HepG2 (cell line): Measurements from ENCODE around the gene ATP6V1F. TPM values are rescaled to one million over a fixed set of nuclear protein-coding genes. Genes with fewer than 3 reads are reported as not detected.
A peak's percentile ranks its signal among the peaks of the same experiment; 100 is the strongest.

ENCODE experiments used
- ATAC-seq: fragments of 200-7000 bp; cut with Tn5 transposase; 3 replicates; pipeline ENCODE4 v1.9.1; 2020; ENCODE audit warnings: mild to moderate bottlenecking, moderate library complexity
- BruUV-seq: library from RNA; stranded (reverse); fragments of 400-500 nt; replicated peaks from 2 replicates; lab custom pipeline; 2021; lab: Mats Ljungman, UMichigan
- CTCF ChIA-PET: fragments of 300-600 bp; formaldehyde crosslinking; extraction: SDS; loops from one replicate; lab custom pipeline; 2021; ENCODE audit warnings: low total read pairs, inconsistent platforms, low intra/inter-chr PET ratio; lab: Yijun Ruan, JAX
- POLR2A ChIA-PET: fragments of 350-600 bp; sonication (Branson Sonifier 250); formaldehyde crosslinking; loops from one replicate; lab custom pipeline; 2020; ENCODE audit warnings: antibody characterized with exemption, inconsistent platforms; lab: Yijun Ruan, JAX
- DNase-seq: peaks from one replicate; pipeline ENCODE4 v3.0.0-alpha.2; 2015; ENCODE audit warnings: low spot score
- FAIRE-seq: peaks from 3 replicates; lab custom pipeline; 2011; peaks lifted over from hg19 to GRCh38; lab: Jason Lieb, UNC
- H2AFZ ChIP-seq: one replicate; pipeline ENCODE4 v1.6.1; 2011; ENCODE audit warnings: low read length, inconsistent platforms
- H3K27ac ChIP-seq: fragments of 300-600 bp; 3 replicates; pipeline ENCODE4 v1.8.0; 2011; ENCODE audit warnings: mixed run types, mild to moderate bottlenecking, mixed read lengths, low read length, inconsistent platforms; ENCODE audit not compliant: insufficient read depth; ENCODE audit errors: extremely low read length
- H3K27me3 ChIP-seq, 2 experiments: fragments of 200-600 bp in 1 of 2; 2 replicates in 1 of 2; 3 replicates in 1 of 2; pipeline versions ENCODE4 v1.6.0 to v1.8.0; 2011; ENCODE audit warnings: low read length in 2 of 2, mild to moderate bottlenecking in 2 of 2, moderate library complexity in 2 of 2, inconsistent platforms in 1 of 2; ENCODE audit not compliant: insufficient read depth in 2 of 2, control insufficient read depth in 1 of 2
- H3K36me3 ChIP-seq, 2 experiments: fragments of 200-600 bp in 1 of 2; replicated peaks in 1 of 2; 2 replicates in 1 of 2; 3 replicates in 1 of 2; pipeline versions ENCODE4 v1.5.1 to v1.8.0; 2011; ENCODE audit warnings: low read length in 2 of 2, inconsistent platforms in 1 of 2; ENCODE audit not compliant: insufficient read depth in 2 of 2, control insufficient read depth in 1 of 2
- H3K4me1 ChIP-seq: 2 replicates; pipeline ENCODE4 v1.5.1; 2012; ENCODE audit warnings: low read length, inconsistent platforms; ENCODE audit not compliant: insufficient read depth
- H3K4me2 ChIP-seq: 2 replicates; pipeline ENCODE4 v1.6.0; 2011; ENCODE audit warnings: low read depth, low read length, inconsistent platforms
- H3K4me3 ChIP-seq, 3 experiments: fragments of 200-600 bp in 1 of 3; sonication (generic), shearing (Covaris generic) in 1 of 3; replicated peaks in 1 of 3; 2 replicates each; pipeline ENCODE4 v1.5.1; 2011 to 2016; ENCODE audit warnings: low read length in 3 of 3, inconsistent platforms in 2 of 3, low read depth in 2 of 3, mild to moderate bottlenecking in 2 of 3, control low read depth in 1 of 3, mixed read lengths in 1 of 3; ENCODE audit not compliant: insufficient read depth in 1 of 3
- H3K79me2 ChIP-seq: one replicate; pipeline ENCODE4 v1.6.1; 2011; ENCODE audit warnings: low read length, inconsistent platforms; ENCODE audit not compliant: insufficient read depth
- H3K9ac ChIP-seq: 2 replicates; pipeline ENCODE4 v1.6.0; 2011; ENCODE audit warnings: mild to moderate bottlenecking, low read depth, low read length, inconsistent platforms; ENCODE audit not compliant: insufficient read depth
- H3K9me3 ChIP-seq: 2 replicates; pipeline ENCODE4 v1.5.1; 2012; ENCODE audit warnings: mild to moderate bottlenecking, low read length
- H4K20me1 ChIP-seq: 2 replicates; pipeline ENCODE4 v1.6.0; 2011; ENCODE audit warnings: inconsistent platforms, mild to moderate bottlenecking, low read length, moderate library complexity; ENCODE audit not compliant: insufficient read depth
- HDAC1 ChIP-seq: sonication (generic); formaldehyde crosslinking; IDR thresholded peaks from 2 replicates; pipeline ENCODE4 v1.5.1; 2020; ENCODE audit warnings: mild to moderate bottlenecking, missing genetic modification reagents
- JUND ChIP-seq: sonication (generic); formaldehyde crosslinking; IDR thresholded peaks from 2 replicates; pipeline ENCODE4 v1.8.0; 2022; ENCODE audit warnings: mild to moderate bottlenecking, missing genetic modification reagents
- KLF9 ChIP-seq: IDR thresholded peaks from 2 replicates; pipeline ENCODE4 v1.6.1; 2016; ENCODE audit warnings: low read depth
- MTA3 ChIP-seq: sonication (generic); formaldehyde crosslinking; IDR thresholded peaks from 2 replicates; pipeline ENCODE4 v1.4.0; 2020; ENCODE audit warnings: missing genetic modification reagents
- ONECUT2 ChIP-seq: sonication (generic); formaldehyde crosslinking; IDR thresholded peaks from 2 replicates; pipeline ENCODE4 v1.4.0; 2020; ENCODE audit warnings: missing genetic modification reagents
- RARG ChIP-seq: sonication (generic); formaldehyde crosslinking; IDR thresholded peaks from 2 replicates; pipeline ENCODE4 v1.4.0; 2020; ENCODE audit warnings: low read depth, mild to moderate bottlenecking, missing genetic modification reagents
- RFX5 ChIP-seq: IDR thresholded peaks from 2 replicates; pipeline ENCODE4 v1.6.1; 2011; ENCODE audit warnings: low read depth, low read length, improper control_type of control experiment
- ZNF616 ChIP-seq: sonication (generic); formaldehyde crosslinking; IDR thresholded peaks from 2 replicates; pipeline ENCODE4 v1.5.0; 2020; ENCODE audit warnings: low read depth, mild to moderate bottlenecking, missing genetic modification reagents
- ZNF713 ChIP-seq: sonication (generic); formaldehyde crosslinking; IDR thresholded peaks from 2 replicates; pipeline ENCODE4 v1.4.0; 2020; ENCODE audit warnings: mild to moderate bottlenecking, missing genetic modification reagents
- ZNF878 ChIP-seq: sonication (generic); formaldehyde crosslinking; IDR thresholded peaks from 2 replicates; pipeline ENCODE4 v1.8.1; 2023; ENCODE audit warnings: mild to moderate bottlenecking, missing genetic modification reagents, moderate library complexity
- WGBS: methylation state at CpG from one replicate; pipeline ENCODE4 v1.1.6; 2017; ENCODE audit warnings: low lambda C conversion rate; 5-methylcytosine and 5-hydroxymethylcytosine counted together
- in situ Hi-C: cut with HindIII; loops from 2 replicates; pipeline ENCODE4 v1.10.0; 2017; ENCODE audit warnings: low pct_unique_long_range_greater_than_20kb; ENCODE audit not compliant: extremely low pct_ligation_motif_present
- intact Hi-C: fragments of 100-400 bp; cut with micrococcal nuclease; formaldehyde crosslinking; loops from one replicate; pipeline ENCODE4 v1.10.0; 2022; ENCODE audit not compliant: unreplicated experiment
- polyA plus RNA-seq, 8 experiments: library from polyadenylated mRNA; depleted of rRNA in 3 of 8; stranded (reverse) in 7 of 8; unstranded in 1 of 8; fragments of >200 nt; fragmentation: Illumina TruSeq in 4 of 8; extraction: Trizol in 4 of 8; gene quantifications; 2 replicates each; pipeline versions ENCODE4 v1.2.1 to v1.2.3, GENCODE V29; 2011 to 2016; ENCODE audit warnings: low read depth in 4 of 8, missing spikeins in 1 of 8, mixed read lengths in 1 of 8; ENCODE audit not compliant: insufficient read depth in 1 of 8
- total RNA-seq, 5 experiments: library from RNA; depleted of rRNA; stranded (reverse); fragments of >200 nt; fragmentation: Illumina TruSeq; extraction: Trizol; gene quantifications; 2 replicates each; pipeline ENCODE4 v1.2.3, GENCODE V29; 2016; ENCODE audit warnings: low read depth in 1 of 5
- TF ChIP-seq, protein P1 (sequence below): sonication (generic); formaldehyde crosslinking; IDR thresholded peaks from 2 replicates; pipeline ENCODE4 v1.5.0; 2020; ENCODE audit warnings: mild to moderate bottlenecking, missing genetic modification reagents

ATP6V1F gene
- total and polyA plus RNA-seq, 2 of the 13 experiments (the other 11 are each of a cell fraction or from before 2014, with no cell fraction given) = 87.2 to 132 TPM

DNA sequence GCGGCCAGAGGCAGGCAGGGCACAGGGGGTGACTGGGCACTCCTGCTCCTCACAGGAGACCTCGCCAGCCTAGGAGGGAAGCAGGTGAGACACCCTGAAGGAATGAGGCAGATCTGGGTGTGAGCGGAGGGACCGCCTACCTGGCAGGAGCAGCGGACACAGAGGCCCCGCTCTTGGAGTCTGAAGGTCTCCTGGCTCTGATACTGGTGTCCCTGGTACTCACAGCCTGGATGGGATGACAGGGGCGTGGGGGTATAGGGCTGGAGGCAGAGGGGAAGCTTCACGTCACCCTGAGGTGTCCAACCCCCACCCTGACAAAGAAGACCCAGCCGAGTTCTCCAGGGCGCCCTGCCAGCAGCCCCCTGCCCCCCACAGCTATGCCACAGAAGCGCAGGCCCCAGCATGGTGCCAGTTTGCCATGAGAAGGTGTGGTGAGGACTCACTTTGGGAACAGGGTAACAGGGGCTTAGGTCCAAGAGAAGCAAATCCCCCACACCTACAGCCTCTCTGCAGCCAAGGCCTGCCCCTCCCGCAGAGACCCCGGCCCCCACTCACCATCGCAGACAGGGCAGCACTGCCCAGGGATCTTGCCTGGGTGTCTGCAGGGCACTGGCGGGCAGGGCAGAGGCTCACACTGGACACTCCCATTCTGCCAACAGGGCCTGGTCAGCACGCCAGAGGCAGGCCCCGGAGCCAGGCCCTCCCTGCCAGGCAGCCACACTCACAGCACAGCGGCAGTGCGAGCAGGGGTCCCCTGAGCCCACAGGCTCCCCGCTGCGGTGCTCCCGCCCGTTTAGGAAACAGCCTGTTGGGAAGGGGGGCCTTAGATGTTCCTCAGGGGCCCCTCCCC lies 30.8 kb downstream of the ATP6V1F start:
- H3K79me2 ChIP-seq = no peaks in the 10 kb centered on the region
- no TSS peak for BruUV-seq
- H3K27me3 ChIP-seq = peaks cover 1 to 20% of the 10 kb centered on the region in 2 experiments; a peak in 4 of 5 replicates
- H3K4me3 ChIP-seq = no peak overlapping the region
- no peak overlapping the region for H3K4me2 ChIP-seq
- in situ Hi-C loops (loop anchor here (25.0 kb wide), 1 partner anchor 456 kb away; no protein-coding TSS in a partner anchor), intact Hi-C loops (no loop called here)
- H3K9ac ChIP-seq = no peak overlapping the region
- H3K27ac ChIP-seq = no peak overlapping the region
- H3K9me3 ChIP-seq = no peaks in the 10 kb centered on the region
- TF ChIP-seq, protein P1, sequence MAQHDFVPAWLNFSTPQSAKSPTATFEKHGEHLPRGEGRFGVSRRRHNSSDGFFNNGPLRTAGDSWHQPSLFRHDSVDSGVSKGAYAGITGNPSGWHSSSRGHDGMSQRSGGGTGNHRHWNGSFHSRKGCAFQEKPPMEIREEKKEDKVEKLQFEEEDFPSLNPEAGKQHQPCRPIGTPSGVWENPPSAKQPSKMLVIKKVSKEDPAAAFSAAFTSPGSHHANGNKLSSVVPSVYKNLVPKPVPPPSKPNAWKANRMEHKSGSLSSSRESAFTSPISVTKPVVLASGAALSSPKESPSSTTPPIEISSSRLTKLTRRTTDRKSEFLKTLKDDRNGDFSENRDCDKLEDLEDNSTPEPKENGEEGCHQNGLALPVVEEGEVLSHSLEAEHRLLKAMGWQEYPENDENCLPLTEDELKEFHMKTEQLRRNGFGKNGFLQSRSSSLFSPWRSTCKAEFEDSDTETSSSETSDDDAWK (CRISPR knock-in tag) = no peak
- TF ChIP-seq JUND (CRISPR knock-in tag) (no peak), ONECUT2 (CRISPR knock-in tag) (no peak), ZNF616 (CRISPR knock-in tag) (no peak), MTA3 (CRISPR knock-in tag) (no peak), ZNF713 (CRISPR knock-in tag) (no peak), HDAC1 (no peak), ZNF878 (no peak), KLF9 (CRISPR knock-in tag) (no peak), RARG (no peak), RFX5 (no peak)
- ATAC-seq (peak; percentile 12; the same call in 1 of the 3 replicates), FAIRE-seq (no peak), DNase-seq (no peak)
- CTCF ChIA-PET = no interaction called here
- POLR2A ChIA-PET = no interaction called here
- WGBS = 44% methylated on average over 16 of the region's 23 CpGs
- H4K20me1 ChIP-seq = no peaks in the 10 kb centered on the region
- H2AFZ ChIP-seq = no peak overlapping the region
- H3K36me3 ChIP-seq = no peaks in the 10 kb centered on the region
- H3K4me1 ChIP-seq = peaks cover 8% of the 10 kb centered on the region
